Measurements from ENCODE around the gene GYG2.
"Not testable (repeated sequence)": the region's sequence is repeated elsewhere in the genome, so short reads cannot be mapped to it uniquely, and the experiment has no call there.

GYG2 gene

GRCh38 chrX:2892816-2893215, 64.1 kb downstream of the GYG2 start:
- Histone ChIP-seq H3K27me3 (ENCODE audit: control insufficient read depth in 1 of 2, insufficient read depth in 2 of 2, low read length in 2 of 2) (no peaks in the 10 kb centered on the region), H3K36me3 (ENCODE audit: insufficient read depth, low read length) (no peaks in the 10 kb centered on the region), H3K27ac (ENCODE audit: low read depth, low read length) (no peak overlapping the region), H3K4me1 (ENCODE audit: insufficient read depth, low read length) (peaks cover 22% of the 10 kb centered on the region), H3K9ac (ENCODE audit: low read length) (no peak overlapping the region), H3K4me3 (ENCODE audit: low read depth in 1 of 2, low read length in 2 of 2) (no peak overlapping the region), H3K9me3 (ENCODE audit: low read length) (no peaks in the 10 kb centered on the region)

GRCh38 chrX:2894885-2895292, 66.2 kb downstream of the GYG2 start:
- no peaks in the 10 kb centered on the region for H3K27me3 ChIP-seq (ENCODE audit: control insufficient read depth in 1 of 2, insufficient read depth in 2 of 2, low read length in 2 of 2)
- H3K4me3 ChIP-seq (ENCODE audit: low read depth in 1 of 2, low read length in 2 of 2), result no peak overlapping the region
- no peaks in the 10 kb centered on the region for H3K36me3 ChIP-seq (ENCODE audit: insufficient read depth, low read length)
- no peak overlapping the region for H3K27ac ChIP-seq (ENCODE audit: low read depth, low read length)
- no peak overlapping the region for H3K9ac ChIP-seq (ENCODE audit: low read length)
- no peaks in the 10 kb centered on the region for H3K9me3 ChIP-seq (ENCODE audit: low read length)
- peaks cover 22% of the 10 kb centered on the region for H3K4me1 ChIP-seq (ENCODE audit: insufficient read depth, low read length)

GRCh38 chrX:2897311-2897689, 68.6 kb downstream of the GYG2 start:
- peaks cover 16% of the 10 kb centered on the region for H3K4me1 ChIP-seq (ENCODE audit: insufficient read depth, low read length)
- H3K4me3 ChIP-seq (ENCODE audit: low read depth in 1 of 2, low read length in 2 of 2), result no peak overlapping the region
- no peaks in the 10 kb centered on the region for H3K36me3 ChIP-seq (ENCODE audit: insufficient read depth, low read length)
- no peaks in the 10 kb centered on the region for H3K27me3 ChIP-seq (ENCODE audit: control insufficient read depth in 1 of 2, insufficient read depth in 2 of 2, low read length in 2 of 2)
- no peak overlapping the region for H3K9ac ChIP-seq (ENCODE audit: low read length)
- H3K27ac ChIP-seq (ENCODE audit: low read depth, low read length), result no peak overlapping the region
- H3K9me3 ChIP-seq (ENCODE audit: low read length), result no peaks in the 10 kb centered on the region

DNA sequence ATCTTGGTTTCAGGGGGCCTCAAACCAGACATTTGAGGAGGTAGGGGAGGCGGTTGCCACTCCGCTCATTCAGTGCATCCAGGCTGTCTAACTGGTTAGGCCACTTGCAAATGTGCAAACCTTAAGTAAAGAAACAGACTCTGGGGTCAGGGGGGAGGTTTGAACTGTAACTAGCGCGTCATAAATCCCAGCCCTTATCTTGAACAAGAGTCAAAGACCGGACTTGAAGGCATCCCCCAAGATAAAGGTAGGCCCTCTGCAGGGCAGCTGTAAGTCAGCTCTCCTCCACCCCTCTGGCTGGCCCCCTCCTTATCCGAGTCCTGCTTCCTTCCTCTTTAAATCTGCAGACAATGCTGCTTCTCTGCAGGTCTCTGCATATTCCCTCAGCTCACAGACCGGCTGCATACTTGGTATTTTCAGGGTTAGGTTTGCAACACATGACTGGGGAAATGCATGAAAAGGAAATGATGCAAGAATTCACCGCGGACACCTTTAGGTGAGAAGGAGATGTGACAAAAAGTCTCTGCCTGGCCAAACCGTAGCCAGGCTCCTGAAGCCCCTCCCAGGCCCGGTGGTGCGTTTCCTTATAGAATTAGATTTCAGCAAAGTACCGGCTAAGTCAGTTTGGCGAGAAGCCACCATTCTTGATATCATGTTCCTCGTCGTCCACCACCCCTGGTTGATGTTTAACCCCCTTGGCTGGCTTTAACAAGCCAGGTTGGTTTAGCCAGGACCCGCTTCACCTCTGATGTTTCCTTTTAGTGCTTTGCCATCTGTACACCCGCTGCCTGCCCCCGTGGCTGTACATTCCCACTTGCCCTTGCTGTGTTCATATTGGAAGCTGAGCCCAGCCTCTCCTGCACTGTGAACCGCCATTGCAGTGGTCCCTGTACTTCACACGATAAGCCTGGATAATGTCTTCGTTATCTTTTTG, 69.2 kb downstream of the GYG2 start:
- not testable (repeated sequence) for H3K9ac ChIP-seq (ENCODE audit: low read length); H3K4me3 ChIP-seq (ENCODE audit: low read depth in 1 of 2, low read length in 2 of 2); H3K27ac ChIP-seq (ENCODE audit: low read depth, low read length)

DNA sequence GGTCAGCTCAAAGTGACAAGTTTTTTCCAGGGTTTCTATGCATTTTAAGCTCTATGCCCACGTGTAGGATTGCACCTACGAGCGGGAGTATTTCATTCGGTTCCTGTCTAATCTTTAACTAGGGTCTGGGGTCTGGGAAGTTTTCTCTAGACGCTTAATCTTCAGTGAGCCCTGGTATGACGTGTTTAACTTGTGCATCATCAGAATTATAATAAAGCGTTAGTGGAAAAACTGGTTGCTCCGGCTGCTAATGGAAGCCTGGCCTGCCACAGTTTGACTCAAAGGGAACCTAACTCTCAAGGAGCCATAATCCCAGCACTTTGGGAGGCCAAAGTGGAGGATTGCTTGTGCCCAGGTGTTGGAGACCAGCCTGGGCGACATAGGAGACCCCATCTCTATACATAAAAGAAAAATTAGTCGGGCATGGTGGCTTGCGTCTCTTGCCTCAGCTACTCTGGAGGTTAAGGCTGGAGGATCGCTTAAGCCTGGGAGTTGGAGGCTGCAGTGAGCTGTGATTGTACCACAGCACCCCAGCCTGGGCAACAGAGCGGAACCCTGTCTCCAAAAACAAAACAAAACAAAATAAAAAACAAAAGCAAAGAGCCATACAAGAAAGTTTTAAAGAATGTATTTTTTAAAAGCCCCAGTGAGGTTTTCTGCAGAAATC, 70.2 kb downstream of the GYG2 start:
- Histone ChIP-seq H3K9ac (ENCODE audit: low read length) (no peak overlapping the region), H3K27ac (ENCODE audit: low read depth, low read length) (no peak overlapping the region), H3K9me3 (ENCODE audit: low read length) (no peaks in the 10 kb centered on the region), H3K4me3 (ENCODE audit: low read depth in 1 of 2, low read length in 2 of 2) (no peak overlapping the region), H3K27me3 (ENCODE audit: control insufficient read depth in 1 of 2, insufficient read depth in 2 of 2, low read length in 2 of 2) (no peaks in the 10 kb centered on the region), H3K4me1 (ENCODE audit: insufficient read depth, low read length) (peaks cover 16% of the 10 kb centered on the region), H3K36me3 (ENCODE audit: insufficient read depth, low read length) (no peaks in the 10 kb centered on the region)

More for the DNA sequence above, 69.2 kb downstream of the GYG2 start:
- not testable (repeated sequence) for H3K27me3 ChIP-seq (ENCODE audit: control insufficient read depth in 1 of 2, insufficient read depth in 2 of 2, low read length in 2 of 2); H3K36me3 ChIP-seq (ENCODE audit: insufficient read depth, low read length); H3K9me3 ChIP-seq (ENCODE audit: low read length)
- H3K4me1 ChIP-seq (ENCODE audit: insufficient read depth, low read length), result peaks cover 16% of the 10 kb centered on the region

DNA sequence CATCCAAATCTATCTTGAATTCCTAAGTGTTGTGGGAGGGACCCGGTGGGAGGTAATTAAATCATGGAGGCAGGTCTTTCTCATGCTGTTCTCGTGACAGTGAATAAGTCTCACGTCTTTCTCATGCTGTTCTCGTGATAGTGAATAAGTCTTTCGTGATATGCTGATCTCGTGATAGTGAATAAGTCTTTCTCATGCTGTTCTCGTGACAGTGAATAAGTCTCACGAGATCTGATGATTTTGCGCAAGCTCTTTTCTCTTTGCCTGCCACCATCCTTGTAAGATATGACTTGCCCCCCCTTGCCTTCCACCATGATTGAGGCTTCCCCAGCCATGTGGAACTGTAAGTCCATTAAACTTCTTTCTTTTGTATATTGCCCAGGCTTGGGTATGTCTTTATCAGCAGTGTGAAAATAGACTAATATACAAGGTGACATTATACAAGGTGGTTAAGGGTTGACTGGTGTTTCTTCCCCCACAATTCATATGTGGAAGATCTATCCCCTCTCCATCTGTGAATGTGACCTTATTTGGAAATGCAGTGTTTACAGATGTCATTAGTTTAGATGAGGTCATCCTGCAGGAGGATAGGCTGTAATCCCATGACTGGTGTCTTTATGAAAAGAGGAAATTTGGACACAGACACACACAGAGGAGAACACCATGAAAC, 72.8 kb downstream of the GYG2 start:
- Histone ChIP-seq H3K9ac (ENCODE audit: low read length) (no peak overlapping the region), H3K4me1 (ENCODE audit: insufficient read depth, low read length) (no peaks in the 10 kb centered on the region), H3K27ac (ENCODE audit: low read depth, low read length) (no peak overlapping the region), H3K4me3 (ENCODE audit: low read depth in 1 of 2, low read length in 2 of 2) (no peak overlapping the region), H3K27me3 (ENCODE audit: control insufficient read depth in 1 of 2, insufficient read depth in 2 of 2, low read length in 2 of 2) (no peaks in the 10 kb centered on the region), H3K36me3 (ENCODE audit: insufficient read depth, low read length) (no peaks in the 10 kb centered on the region), H3K9me3 (ENCODE audit: low read length) (peaks cover 4% of the 10 kb centered on the region)

DNA sequence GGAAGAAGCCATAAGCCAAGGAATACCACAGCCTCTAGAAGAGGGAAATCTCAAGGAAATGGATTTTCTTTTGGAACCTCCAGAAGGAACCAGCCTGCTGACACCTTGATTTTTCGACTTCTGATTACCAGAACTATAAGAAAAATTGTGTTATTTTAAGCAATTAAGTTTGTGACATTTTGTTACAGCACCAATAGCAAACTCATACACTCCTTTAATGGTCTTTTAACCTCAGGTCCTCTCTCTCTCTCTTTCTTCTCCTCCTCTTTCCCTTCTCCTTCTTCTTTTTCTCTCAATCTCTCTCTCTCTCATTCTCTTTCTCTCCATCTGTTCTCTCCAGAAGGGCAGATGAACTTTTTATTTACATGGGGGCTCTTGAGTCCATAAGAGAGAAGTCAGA, 74.1 kb downstream of the GYG2 start:
- Histone ChIP-seq H3K9me3 (ENCODE audit: low read length) (peaks cover 4% of the 10 kb centered on the region), H3K9ac (ENCODE audit: low read length) (no peak overlapping the region), H3K36me3 (ENCODE audit: insufficient read depth, low read length) (no peaks in the 10 kb centered on the region), H3K27me3 (ENCODE audit: control insufficient read depth in 1 of 2, insufficient read depth in 2 of 2, low read length in 2 of 2) (no peaks in the 10 kb centered on the region), H3K27ac (ENCODE audit: low read depth, low read length) (no peak overlapping the region), H3K4me3 (ENCODE audit: low read depth in 1 of 2, low read length in 2 of 2) (no peak overlapping the region), H3K4me1 (ENCODE audit: insufficient read depth, low read length) (no peaks in the 10 kb centered on the region)

GRCh38 chrX:2903366-2903765, 74.6 kb downstream of the GYG2 start:
- Histone ChIP-seq H3K27ac (ENCODE audit: low read depth, low read length) (no peak overlapping the region), H3K4me3 (ENCODE audit: low read depth in 1 of 2, low read length in 2 of 2) (no peak overlapping the region), H3K27me3 (ENCODE audit: control insufficient read depth in 1 of 2, insufficient read depth in 2 of 2, low read length in 2 of 2) (no peaks in the 10 kb centered on the region), H3K4me1 (ENCODE audit: insufficient read depth, low read length) (no peaks in the 10 kb centered on the region), H3K9ac (ENCODE audit: low read length) (no peak overlapping the region), H3K36me3 (ENCODE audit: insufficient read depth, low read length) (no peaks in the 10 kb centered on the region), H3K9me3 (ENCODE audit: low read length) (peaks cover 4% of the 10 kb centered on the region)

GRCh38 chrX:2907295-2907694, 78.6 kb downstream of the GYG2 start:
- H3K4me3 ChIP-seq (ENCODE audit: low read depth in 1 of 2, low read length in 2 of 2), result no peak overlapping the region
- H3K4me1 ChIP-seq (ENCODE audit: insufficient read depth, low read length), result no peaks in the 10 kb centered on the region
- H3K27me3 ChIP-seq (ENCODE audit: control insufficient read depth in 1 of 2, insufficient read depth in 2 of 2, low read length in 2 of 2), result no peaks in the 10 kb centered on the region
- peaks cover 4% of the 10 kb centered on the region for H3K9me3 ChIP-seq (ENCODE audit: low read length)
- H3K27ac ChIP-seq (ENCODE audit: low read depth, low read length), result no peak overlapping the region
- H3K36me3 ChIP-seq (ENCODE audit: insufficient read depth, low read length), result no peaks in the 10 kb centered on the region
- no peak overlapping the region for H3K9ac ChIP-seq (ENCODE audit: low read length)

- H3K9me3 ChIP-seq (ENCODE audit: low read length), result peaks cover 4% of the 10 kb centered on the region
- no peak overlapping the region for H3K27ac ChIP-seq (ENCODE audit: low read depth, low read length)
- no peak overlapping the region for H3K4me3 ChIP-seq (ENCODE audit: low read depth in 1 of 2, low read length in 2 of 2)
- H3K9ac ChIP-seq (ENCODE audit: low read length), result no peak overlapping the region
- no peaks in the 10 kb centered on the region for H3K27me3 ChIP-seq (ENCODE audit: control insufficient read depth in 1 of 2, insufficient read depth in 2 of 2, low read length in 2 of 2)
- no peaks in the 10 kb centered on the region for H3K36me3 ChIP-seq (ENCODE audit: insufficient read depth, low read length)
- H3K4me1 ChIP-seq (ENCODE audit: insufficient read depth, low read length), result no peaks in the 10 kb centered on the region
Measured at GRCh38 chrX:2908125-2908685, 79.5 kb downstream of the GYG2 start.

DNA sequence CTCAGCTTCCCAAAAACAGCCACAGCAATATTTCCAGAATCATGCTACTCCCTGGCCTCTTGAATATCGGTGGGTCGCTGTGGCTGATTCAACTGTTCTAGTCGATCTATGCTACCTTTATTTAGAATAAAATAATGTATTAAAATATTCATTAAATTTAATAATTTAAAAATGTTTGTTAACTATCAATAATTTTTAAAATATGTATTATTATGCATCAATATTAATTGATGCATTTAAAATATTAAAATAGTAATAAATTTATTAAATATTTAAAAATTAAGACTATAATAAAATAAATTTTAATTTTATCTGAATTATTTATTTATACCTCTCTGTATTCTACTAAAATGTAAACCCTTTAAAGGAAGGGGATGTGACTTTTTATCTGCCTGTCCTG, 81.4 kb downstream of the GYG2 start:
- no peak overlapping the region for H3K9ac ChIP-seq (ENCODE audit: low read length)
- H3K27me3 ChIP-seq (ENCODE audit: control insufficient read depth in 1 of 2, insufficient read depth in 2 of 2, low read length in 2 of 2), result no peaks in the 10 kb centered on the region
- H3K27ac ChIP-seq (ENCODE audit: low read depth, low read length), result no peak overlapping the region
- no peaks in the 10 kb centered on the region for H3K4me1 ChIP-seq (ENCODE audit: insufficient read depth, low read length)
- no peaks in the 10 kb centered on the region for H3K36me3 ChIP-seq (ENCODE audit: insufficient read depth, low read length)
- H3K4me3 ChIP-seq (ENCODE audit: low read depth in 1 of 2, low read length in 2 of 2), result no peak overlapping the region
- no peaks in the 10 kb centered on the region for H3K9me3 ChIP-seq (ENCODE audit: low read length)
